Measurements from ENCODE around the gene DCC.

DCC gene

DNA sequence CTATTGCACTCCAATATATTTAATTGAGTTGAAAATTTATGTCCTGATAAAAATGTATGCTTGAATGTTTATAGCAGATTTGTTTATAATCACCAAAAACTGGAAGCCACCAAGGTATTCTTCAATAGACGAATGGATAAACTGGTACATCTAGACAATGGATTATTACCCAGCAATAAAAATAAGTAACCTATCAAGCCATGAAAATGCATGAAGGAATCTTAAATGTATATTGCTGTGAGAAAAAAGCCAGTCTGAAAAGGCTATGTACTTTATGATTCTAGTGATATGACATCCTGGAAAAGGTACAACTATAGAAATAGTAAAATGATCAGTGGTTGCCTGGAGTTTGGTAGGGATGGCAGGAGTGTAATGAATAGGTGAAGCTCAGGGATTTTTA is 580.7 kb downstream of the DCC start:
- DNase-seq (ENCODE audit: extremely low read depth, low read depth), result no peak
- no peak overlapping the region for H3K4me3 ChIP-seq (replicated peaks; ENCODE audit: low read depth, low read length)
- TF ChIP-seq, protein P1, sequence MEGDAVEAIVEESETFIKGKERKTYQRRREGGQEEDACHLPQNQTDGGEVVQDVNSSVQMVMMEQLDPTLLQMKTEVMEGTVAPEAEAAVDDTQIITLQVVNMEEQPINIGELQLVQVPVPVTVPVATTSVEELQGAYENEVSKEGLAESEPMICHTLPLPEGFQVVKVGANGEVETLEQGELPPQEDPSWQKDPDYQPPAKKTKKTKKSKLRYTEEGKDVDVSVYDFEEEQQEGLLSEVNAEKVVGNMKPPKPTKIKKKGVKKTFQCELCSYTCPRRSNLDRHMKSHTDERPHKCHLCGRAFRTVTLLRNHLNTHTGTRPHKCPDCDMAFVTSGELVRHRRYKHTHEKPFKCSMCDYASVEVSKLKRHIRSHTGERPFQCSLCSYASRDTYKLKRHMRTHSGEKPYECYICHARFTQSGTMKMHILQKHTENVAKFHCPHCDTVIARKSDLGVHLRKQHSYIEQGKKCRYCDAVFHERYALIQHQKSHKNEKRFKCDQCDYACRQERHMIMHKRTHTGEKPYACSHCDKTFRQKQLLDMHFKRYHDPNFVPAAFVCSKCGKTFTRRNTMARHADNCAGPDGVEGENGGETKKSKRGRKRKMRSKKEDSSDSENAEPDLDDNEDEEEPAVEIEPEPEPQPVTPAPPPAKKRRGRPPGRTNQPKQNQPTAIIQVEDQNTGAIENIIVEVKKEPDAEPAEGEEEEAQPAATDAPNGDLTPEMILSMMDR (IDR thresholded peaks at IDR 0.05; ENCODE audit: low read depth, low read length, missing control alignments), result no peak

DNA sequence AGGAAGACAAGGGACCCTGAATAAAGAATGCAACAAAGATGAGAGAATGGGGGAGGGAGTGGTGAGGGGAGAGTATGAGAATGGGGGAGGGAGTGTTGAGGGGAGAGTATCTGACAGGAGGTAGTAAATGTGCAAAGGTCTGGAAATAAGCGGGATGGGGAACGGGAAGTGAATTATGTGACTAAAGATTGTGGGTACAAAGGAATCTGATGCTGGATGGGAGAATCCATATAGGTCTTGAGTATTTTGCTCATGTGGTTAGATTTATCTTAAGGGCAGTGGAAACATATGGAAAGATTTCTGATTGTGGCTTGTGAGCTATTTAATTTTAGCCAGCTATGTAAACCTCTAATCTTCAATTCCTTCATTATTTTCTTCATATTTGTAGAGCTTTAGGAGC is 593.4 kb downstream of the DCC start:
- no peak for DNase-seq (ENCODE audit: extremely low read depth, low read depth)
- TF ChIP-seq, protein P1 (IDR thresholded peaks at IDR 0.05; ENCODE audit: low read depth, low read length, missing control alignments), result no peak
- no peak overlapping the region for H3K4me3 ChIP-seq (replicated peaks; ENCODE audit: low read depth, low read length)

DNA sequence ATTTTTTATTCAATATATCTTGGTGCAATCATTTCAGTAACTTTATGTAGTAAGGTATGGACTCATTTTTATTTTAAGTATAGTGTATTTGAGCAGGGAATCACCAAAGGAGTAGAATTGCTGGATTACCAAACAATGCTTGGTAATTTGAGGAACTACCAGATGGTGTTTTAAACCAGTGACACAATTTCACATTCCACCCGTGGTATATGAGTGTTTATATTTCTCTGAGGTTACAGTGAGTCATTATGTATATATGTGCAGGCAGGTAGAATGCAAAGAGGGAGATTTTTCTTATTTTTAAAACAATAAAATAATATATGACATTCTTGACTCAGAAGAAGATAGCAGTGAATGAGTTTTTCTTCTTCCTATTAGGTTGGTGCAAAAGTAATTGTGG is 596.9 kb downstream of the DCC start:
- TF ChIP-seq, protein P1 (IDR thresholded peaks at IDR 0.05; ENCODE audit: low read depth, low read length, missing control alignments), result no peak
- no peak for DNase-seq (ENCODE audit: extremely low read depth, low read depth)
- no peak overlapping the region for H3K4me3 ChIP-seq (replicated peaks; ENCODE audit: low read depth, low read length)

DNA sequence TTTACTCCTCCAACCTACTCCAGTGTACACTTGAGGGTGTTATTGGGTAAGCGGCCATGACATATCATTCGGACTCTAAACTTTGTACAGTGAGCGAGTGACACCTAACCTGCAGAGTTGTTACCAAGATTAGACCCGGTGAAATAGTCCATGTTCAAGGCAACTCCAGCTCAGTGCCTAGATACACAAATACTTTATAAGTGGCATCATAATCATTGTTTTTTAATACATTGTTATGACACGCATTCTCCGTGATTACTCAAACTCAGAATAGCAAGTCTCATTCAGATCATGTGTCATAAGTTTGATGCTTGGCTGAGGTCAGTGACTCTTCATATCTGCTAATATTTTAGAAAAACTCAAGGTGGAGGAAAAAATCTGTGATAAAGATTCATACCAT is 597.8 kb downstream of the DCC start:
- no peak for DNase-seq (ENCODE audit: extremely low read depth, low read depth)
- TF ChIP-seq, protein P1 (IDR thresholded peaks at IDR 0.05; ENCODE audit: low read depth, low read length, missing control alignments), result no peak
- H3K4me3 ChIP-seq (replicated peaks; ENCODE audit: low read depth, low read length), result no peak overlapping the region

DNA sequence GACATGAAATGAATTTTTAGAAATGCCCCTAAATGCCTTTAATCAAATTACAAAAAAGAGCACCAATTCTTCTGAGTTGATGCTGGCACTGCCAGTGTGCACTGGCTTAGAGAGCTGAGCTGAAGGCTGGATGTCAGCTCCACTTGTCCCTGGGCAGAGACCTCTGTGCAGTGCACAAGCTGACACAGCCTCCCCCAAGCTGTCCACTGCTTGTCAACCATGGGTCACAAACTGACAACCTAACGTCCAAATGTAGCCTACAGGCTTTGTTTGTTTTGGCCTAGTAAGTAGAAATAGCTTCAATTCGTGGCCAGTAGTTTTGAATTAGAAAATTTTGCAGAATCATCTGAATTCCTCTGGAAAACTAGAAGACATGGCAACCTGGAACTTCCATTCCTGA is 605.6 kb downstream of the DCC start:
- TF ChIP-seq, protein P1 (IDR thresholded peaks at IDR 0.05; ENCODE audit: low read depth, low read length, missing control alignments), result no peak
- no peak for DNase-seq (ENCODE audit: extremely low read depth, low read depth)

DNA sequence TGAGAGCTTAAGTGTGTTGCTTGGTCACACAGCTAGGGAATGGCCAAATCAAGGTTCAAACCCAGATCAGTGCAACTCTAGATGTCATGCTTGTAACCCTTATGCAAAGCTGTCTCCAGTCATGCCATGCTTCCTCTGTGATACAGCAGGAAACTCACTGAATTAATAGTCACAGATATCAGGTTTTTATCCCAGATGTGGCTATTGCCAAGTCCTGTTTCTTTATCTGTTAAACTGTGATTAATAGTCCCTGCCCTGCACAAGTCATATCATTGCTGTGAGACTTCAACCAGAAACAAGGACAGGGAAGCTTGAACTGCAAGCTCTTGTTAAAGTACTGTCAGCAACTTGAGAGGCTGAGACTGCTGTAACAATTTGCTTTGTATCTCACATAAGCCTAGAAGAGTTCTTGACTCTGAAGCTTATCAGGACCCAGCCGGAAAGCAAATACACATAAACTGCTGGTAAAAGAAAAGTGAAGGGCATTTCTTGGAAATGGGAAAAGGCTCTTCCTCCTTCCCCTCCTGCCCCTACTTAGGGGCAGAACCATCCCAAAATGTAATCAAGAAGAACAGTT is 609.0 kb downstream of the DCC start:
- TF ChIP-seq, protein P1 (IDR thresholded peaks at IDR 0.05; ENCODE audit: low read depth, low read length, missing control alignments), result no peak
- no peak overlapping the region for H3K4me3 ChIP-seq (replicated peaks; ENCODE audit: low read depth, low read length)
- DNase-seq (ENCODE audit: extremely low read depth, low read depth), result no peak

More for the DNA sequence above, 605.6 kb downstream of the DCC start:
- H3K4me3 ChIP-seq (replicated peaks; ENCODE audit: low read depth, low read length), result no peak overlapping the region

DNA sequence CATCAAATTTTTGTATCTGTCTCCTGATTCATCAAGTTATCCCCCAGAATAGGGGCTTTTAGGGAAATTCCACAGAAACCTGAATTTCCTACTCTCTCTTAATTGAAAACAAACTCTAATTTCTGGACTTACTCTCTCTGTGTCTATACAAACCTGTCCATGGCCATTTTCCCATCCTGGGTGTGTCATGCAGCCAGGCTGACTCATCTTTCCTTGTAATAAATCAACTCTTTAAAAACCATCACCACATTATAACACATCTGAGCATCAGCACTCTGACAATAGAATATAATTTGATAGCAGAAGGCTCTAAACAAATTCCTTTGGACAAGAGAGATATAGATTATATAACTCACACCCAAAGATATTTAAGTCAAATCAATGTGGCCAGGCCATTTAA is 610.2 kb downstream of the DCC start:
- H3K4me3 ChIP-seq (replicated peaks; ENCODE audit: low read depth, low read length), result no peak overlapping the region
- no peak for DNase-seq (ENCODE audit: extremely low read depth, low read depth)
- TF ChIP-seq, protein P1 (IDR thresholded peaks at IDR 0.05; ENCODE audit: low read depth, low read length, missing control alignments), result no peak

All from HFF-Myc (cell line).